GM21360 (cell line): Measurements from ENCODE around the gene MARVELD2.
"Not testable (repeated sequence)": the region's sequence is repeated elsewhere in the genome, so short reads cannot be mapped to it uniquely, and the experiment has no call there.

Experiments
- ATAC-seq: cut with Tn5 transposase; IDR thresholded peaks from one replicate; pipeline ENCODE4 v1.9.1; 2021; ENCODE audit warnings: mild to moderate bottlenecking, moderate library complexity; ENCODE audit not compliant: unreplicated experiment

The MARVELD2 gene

GRCh38 chr5:69414885-69415583 is at the start of gene MARVELD2:
Gene MARVELD2, plus strand, starts transcription at chr5:69415116. Its CDS starts 4,270 bp downstream, at chr5:69419386.
- ATAC-seq, result no peak

GRCh38 chr5:69367697-69368279 is 47.1 kb upstream of the MARVELD2 start:
- no peak for ATAC-seq

- no peak for ATAC-seq
Measured at GRCh38 chr5:69368458-69369339, 46.2 kb upstream of the MARVELD2 start.

GRCh38 chr5:69369340-69370121 is 45.4 kb upstream of the MARVELD2 start, which contains the start of the genes AK6, RAD17 and TAF9:
Gene AK6, minus strand, starts transcription at chr5:69369520. Its CDS starts 30 bp downstream, at chr5:69369490.
Gene RAD17, plus strand, starts transcription at chr5:69369818. Its CDS starts 2,391 bp downstream, at chr5:69372209.
Gene TAF9, minus strand, starts transcription at chr5:69369520. Its CDS starts 3,783 bp downstream, at chr5:69365737.
- ATAC-seq, result peak; percentile 75

DNA sequence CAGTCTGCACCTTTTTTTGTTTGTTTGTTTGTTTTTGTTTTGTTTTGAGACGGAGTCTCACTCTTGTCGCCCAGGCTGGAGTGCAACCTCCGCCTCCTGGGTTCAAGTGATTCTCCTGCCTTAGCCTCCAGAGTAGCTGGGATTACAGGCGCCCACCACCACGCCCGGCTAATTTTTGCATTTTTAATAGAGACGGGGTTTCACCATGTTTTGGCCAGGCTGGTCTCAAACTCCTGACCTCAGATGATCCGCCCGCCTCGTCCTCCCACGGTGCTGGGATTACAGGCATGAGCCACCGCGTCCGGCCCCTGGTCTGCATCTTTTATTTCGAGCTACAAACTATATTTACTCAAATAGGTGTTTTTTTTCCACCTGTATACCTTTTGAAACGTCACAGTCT is 44.6 kb upstream of the MARVELD2 start:
- ATAC-seq, result not testable (repeated sequence)

- ATAC-seq, result no peak
Measured at GRCh38 chr5:69372394-69372793, 42.5 kb upstream of the MARVELD2 start.

- ATAC-seq, result peak; percentile 56
Measured at GRCh38 chr5:69374911-69375446, 39.9 kb upstream of the MARVELD2 start.

GRCh38 chr5:69378376-69378775 is 36.5 kb upstream of the MARVELD2 start:
- ATAC-seq, result no peak

- no peak for ATAC-seq
Measured at GRCh38 chr5:69404659-69405330, 10.1 kb upstream of the MARVELD2 start.

GRCh38 chr5:69415584-69415958 is 655 bp downstream of the MARVELD2 start:
- no peak for ATAC-seq

DNA sequence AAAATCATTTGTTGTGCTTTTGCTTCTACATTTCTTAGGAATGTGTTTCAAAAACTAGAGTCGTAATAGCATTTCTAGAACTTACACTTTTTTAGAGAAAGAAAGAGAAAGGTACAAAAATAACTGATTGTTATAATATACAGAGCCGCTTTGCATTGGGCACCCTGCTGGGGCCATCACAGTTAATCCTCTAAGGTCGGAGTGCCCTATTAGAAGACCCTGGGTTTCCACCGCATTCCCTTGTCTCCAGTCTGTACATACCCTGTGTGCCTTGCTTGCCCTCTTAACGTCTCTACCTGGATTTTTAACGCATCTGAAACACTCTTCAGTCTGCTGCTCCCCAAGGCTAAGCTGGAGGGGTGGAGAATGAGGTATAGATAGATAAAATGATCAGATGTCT is 1.3 kb downstream of the MARVELD2 start:
- no peak for ATAC-seq

DNA sequence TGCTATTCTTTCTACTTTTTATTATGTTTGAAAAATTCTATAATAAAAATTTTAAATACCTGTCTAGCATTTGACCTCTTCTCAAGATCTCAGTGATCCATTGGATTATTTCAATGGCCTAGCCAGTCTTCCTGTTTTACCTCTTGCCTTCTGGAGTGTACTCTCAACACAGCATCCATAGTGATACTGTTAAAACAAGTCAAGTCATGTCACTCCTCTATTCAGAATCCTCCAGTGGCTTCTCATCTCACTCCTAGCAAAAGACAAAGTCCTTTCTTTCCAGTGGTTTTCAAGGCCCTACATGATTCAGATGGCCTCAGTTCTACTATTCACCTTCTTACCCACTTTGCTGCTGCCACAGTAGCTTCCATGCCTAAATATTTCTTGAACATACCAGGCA is 1.8 kb downstream of the MARVELD2 start:
- ATAC-seq, result no peak

DNA sequence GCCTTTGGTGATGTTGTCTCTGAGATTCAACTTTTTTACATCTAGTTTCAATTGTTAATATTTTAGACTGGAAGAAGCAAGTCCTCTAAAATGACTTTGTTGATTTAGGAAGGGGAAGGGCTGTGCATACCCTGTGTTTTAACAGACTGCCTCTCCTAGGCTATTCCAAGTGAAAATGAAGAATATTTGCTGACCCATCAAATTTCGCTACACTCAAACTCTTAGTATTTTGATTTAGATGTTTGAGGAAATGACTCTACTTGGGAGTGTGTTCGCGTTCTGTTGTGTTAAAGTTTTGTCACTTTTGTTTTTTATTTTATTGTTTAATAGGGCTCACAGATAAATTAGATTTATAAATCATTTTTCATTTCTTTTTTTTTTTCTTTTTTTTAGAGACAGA is 3.6 kb downstream of the MARVELD2 start:
- ATAC-seq, result no peak

GRCh38 chr5:69431424-69432303 is 16.7 kb downstream of the MARVELD2 start:
- no peak for ATAC-seq

GRCh38 chr5:69432412-69433206 is 17.7 kb downstream of the MARVELD2 start:
- no peak for ATAC-seq

DNA sequence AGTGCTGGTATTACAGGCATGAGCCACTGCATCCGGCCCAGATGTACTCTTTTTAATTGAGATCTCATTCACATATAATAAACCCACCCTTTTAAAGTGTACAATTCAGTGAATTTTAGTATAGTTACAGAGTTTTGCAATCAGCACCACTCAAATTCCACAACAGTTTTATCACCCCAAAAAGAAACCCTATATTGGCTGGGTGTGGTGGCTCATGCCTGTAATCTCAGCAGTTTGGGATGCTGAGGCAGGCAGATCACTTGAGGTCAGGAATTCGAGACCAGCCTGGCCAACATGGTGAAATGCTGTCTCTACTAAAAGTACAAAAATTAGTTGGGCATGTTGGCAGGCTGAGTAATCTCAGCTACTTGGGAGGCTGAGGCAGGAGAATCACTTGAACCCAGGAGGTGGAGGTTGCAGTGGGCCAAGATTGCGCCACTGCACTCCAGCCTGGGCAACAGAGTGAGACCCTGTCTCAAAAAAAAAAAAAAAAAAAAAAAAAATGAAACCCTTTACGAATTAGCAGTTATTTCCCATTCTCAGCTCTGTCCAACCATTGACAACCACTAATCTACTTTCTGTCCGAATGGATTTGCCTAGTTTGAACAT is 20.5 kb downstream of the MARVELD2 start:
- ATAC-seq, result not testable (repeated sequence)

DNA sequence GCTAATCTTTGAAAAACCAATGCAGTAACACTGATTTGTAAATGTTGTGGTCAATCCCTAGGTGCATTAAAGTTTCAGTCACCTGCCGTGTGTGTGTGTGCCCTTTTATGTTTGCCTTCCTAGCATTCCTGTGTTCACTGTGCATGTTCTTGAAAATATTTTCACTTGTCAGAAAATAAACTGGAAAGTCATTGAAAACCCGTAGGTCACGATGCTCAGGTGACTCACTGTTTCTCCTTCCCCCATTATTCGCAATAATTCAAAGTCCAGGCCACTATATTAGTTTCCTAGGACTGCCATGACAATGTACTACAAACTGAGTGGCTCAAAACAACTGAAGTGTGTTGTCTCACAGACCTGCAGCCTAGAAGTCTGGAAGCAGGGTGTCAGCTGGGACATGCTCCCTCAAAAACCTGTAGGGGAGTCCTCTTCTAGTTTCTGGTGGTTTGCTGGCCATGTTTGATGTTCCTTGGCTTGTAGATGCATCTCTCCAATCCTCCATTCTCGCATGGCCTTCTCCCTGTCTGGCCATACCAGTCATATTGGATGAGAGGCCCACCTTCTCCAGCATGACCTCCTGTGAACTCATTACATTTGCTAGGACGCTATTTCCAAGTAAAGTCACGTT is 29.3 kb downstream of the MARVELD2 start:
- no peak for ATAC-seq
